Epithelial cell of umbilical artery (primary cell): ENCODE measurements around the gene FLT3. TPM values are rescaled to one million over a fixed set of nuclear protein-coding genes. Genes with fewer than 3 reads are reported as not detected.

Source experiments
- total RNA-seq: library from RNA; depleted of rRNA; stranded (reverse); fragments of >200 nt; gene quantifications from 2 replicates; pipeline ENCODE4 v1.2.3, GENCODE V29; 2014

FLT3 gene
- total RNA-seq: not detected in 2 replicates

GRCh38 chr13:28100150-28101121 is at the start of gene FLT3:
Gene FLT3 (minus strand): TSS chr13:28100576. CDS start chr13:28100510, 66 bp downstream.

GRCh38 chr13:28138012-28138755 is 37.8 kb upstream of the FLT3 start, which contains the start of gene PAN3:
Gene PAN3 (plus strand): TSS chr13:28138545. CDS start chr13:28138658, 113 bp downstream.

GRCh38 chr13:27988520-27988919 is 111.9 kb downstream of the FLT3 start, which contains the start of gene URAD:
Gene URAD (minus strand): TSS chr13:27988693. CDS start chr13:27988637, 56 bp downstream.

DNA sequence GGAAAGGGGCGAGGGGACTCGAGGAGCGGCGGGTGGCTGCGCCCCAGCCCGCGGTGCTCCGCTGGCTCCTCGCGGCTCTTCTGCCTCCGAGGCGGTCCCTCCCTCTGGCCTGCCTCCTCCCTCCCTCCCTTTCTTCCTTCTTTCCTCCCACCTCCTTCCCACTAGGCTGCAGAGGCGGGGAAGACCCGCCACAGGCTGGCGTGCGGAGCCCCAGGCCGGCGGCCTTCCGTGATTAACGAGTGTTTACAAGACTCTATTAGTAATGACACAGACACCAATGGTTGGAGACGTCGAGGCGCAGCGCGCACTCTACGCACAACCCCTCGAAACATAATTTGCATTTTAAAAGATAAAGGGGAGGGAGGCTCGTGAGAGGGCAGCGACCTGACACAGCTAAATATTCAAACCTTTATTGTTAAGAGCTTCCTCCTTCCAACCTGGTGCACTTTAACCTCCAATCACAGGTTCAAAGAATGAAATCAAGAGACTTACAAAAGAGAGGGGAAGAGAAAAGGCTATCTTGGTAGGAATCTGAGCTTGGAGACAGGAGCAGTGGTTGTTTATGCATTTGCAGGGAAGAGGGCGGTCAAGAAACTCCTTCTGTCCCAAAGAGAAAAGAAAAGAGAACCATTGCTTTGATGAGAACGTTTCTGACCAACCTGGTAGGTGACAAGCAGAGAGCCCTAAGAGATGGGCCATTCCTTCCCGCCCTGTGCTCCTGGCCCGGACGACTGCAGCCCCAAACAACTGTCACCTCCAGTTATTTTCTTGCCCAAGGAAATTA is 131.1 kb downstream of the FLT3 start, which contains the start of gene CDX2:
TSS of gene CDX2 (minus strand) at position 234 of the 784 bp plus-strand sequence. CDS start 309 bp downstream, outside the sequence.

Other genes starting within 250 kb of the FLT3 start
- gene PDX1, start 180.6 kb downstream of the FLT3 start, total RNA-seq: not detected in 2 replicates
- not detected in 2 replicates for gene CDX2, start 131.3 kb downstream of the FLT3 start, total RNA-seq
- not detected in 2 replicates for gene URAD, start 111.9 kb downstream of the FLT3 start, total RNA-seq
- gene PAN3, start 38.0 kb upstream of the FLT3 start, total RNA-seq: 14.3 and 16.3 TPM in 2 replicates